Measurements from ENCODE around the gene HSFX4. TPM values are rescaled to one million over a fixed set of nuclear protein-coding genes. Genes with fewer than 3 reads are reported as not detected.

Gene HSFX4
- total and polyA plus RNA-seq, 2 donors (not counting 1 experiment from before 2014, with no cell fraction given), result not detected

DNA sequence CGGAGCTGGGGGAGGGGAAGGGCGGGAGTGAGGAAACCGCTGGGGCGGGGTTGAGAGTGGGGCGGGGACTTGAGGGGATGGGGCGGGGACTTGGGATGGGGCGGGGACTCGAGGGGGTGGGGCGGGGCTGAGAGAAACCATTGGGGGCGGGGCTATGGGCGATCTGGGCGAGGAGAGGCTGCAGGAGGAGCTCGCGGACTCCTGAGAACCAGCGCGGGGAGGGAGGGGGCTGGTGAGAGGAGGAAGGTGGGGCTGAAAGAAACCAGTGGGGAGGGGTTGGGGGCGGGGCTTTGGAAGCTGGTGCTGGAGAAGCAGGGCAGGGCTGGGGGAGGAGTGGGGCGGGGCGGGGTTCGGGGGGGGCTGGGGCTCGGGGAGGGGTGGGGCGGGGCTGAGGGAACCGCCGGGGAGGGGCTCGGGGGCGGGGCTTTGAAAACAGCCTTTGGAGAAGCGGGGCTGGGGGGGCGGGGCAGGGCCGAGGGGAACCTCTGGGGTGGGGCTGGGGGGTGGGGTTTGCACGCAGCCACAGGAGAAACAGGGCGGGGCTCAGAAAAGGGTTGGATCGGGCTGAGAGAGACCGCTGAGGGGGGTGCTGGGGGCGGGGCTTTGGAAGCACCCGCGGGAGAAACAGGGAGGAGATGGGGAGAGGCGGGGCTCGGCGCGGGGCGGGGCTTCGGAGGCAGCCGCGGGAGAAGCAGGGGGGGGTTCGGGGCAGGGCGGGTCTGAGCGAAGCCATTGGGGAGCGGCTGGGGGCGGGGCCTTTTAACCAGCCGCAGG is 9.7 kb downstream of the HSFX4 start:
- Histone ChIP-seq H3K4me1 (ENCODE audit: control insufficient read depth, extremely low read depth, insufficient read depth, low read length) (no peaks in the 10 kb centered on the region), H4K20me1 (ENCODE audit: control insufficient read depth, extremely low read depth, insufficient read depth, low read length) (no peaks in the 10 kb centered on the region), H3K4me3 (replicated peaks in 1 of 4; ENCODE audit: control extremely low read depth in 1 of 4, insufficient read depth in 1 of 4, low read depth in 3 of 4, low read length in 4 of 4) (peak overlapping the region in 1 of 4 experiments; percentile 78), H3K4me2 (ENCODE audit: extremely low read depth, insufficient read depth, low read length) (no peak overlapping the region), H2AFZ (ENCODE audit: low read length) (no peak overlapping the region), H3K9ac (ENCODE audit: insufficient read depth, low read length) (no peak overlapping the region), H3K9me3 (ENCODE audit: control insufficient read depth, insufficient read depth, low read depth, low read length) (no peaks in the 10 kb centered on the region), H3K79me2 (ENCODE audit: control insufficient read depth, insufficient read depth, low read length) (peaks cover 9% of the 10 kb centered on the region), H3K36me3 (ENCODE audit: control insufficient read depth, insufficient read depth, low read length) (no peaks in the 10 kb centered on the region), H3K27ac (ENCODE audit: insufficient read depth, low read length) (peak overlapping the region; percentile 97), H3K27me3 (ENCODE audit: control insufficient read depth, insufficient read depth, low read length) (no peaks in the 10 kb centered on the region)
- TF ChIP-seq, protein P1, sequence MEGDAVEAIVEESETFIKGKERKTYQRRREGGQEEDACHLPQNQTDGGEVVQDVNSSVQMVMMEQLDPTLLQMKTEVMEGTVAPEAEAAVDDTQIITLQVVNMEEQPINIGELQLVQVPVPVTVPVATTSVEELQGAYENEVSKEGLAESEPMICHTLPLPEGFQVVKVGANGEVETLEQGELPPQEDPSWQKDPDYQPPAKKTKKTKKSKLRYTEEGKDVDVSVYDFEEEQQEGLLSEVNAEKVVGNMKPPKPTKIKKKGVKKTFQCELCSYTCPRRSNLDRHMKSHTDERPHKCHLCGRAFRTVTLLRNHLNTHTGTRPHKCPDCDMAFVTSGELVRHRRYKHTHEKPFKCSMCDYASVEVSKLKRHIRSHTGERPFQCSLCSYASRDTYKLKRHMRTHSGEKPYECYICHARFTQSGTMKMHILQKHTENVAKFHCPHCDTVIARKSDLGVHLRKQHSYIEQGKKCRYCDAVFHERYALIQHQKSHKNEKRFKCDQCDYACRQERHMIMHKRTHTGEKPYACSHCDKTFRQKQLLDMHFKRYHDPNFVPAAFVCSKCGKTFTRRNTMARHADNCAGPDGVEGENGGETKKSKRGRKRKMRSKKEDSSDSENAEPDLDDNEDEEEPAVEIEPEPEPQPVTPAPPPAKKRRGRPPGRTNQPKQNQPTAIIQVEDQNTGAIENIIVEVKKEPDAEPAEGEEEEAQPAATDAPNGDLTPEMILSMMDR (conservative IDR thresholded peaks at IDR 0.05 in 1 of 2, IDR thresholded peaks at IDR 0.05 in 1 of 2; ENCODE audit: low read depth in 1 of 2, low read length in 2 of 2), result no peak
- TF ChIP-seq EZH2 (IDR thresholded peaks at IDR 0.05; ENCODE audit: low read length, missing control alignments), result no peak
- DNase-seq (ENCODE audit: low read depth in 2 of 2), result peak; percentile 85 to 94

DNA sequence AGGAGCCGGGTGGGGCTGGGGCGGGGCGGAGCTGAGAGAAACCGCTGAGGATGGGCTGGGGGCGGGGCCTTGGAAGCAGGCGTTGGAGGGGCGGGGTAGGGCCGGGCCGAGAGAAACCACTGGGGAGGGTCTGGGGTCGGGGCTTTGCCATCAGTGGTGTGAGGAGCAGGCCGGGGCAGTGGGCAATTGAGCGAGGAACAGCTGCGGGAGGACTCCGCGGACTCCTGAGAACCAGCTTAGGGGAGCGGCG is 10.2 kb downstream of the HSFX4 start:
- Histone ChIP-seq H3K4me1 (ENCODE audit: control insufficient read depth, extremely low read depth, insufficient read depth, low read length) (no peaks in the 10 kb centered on the region), H3K9me3 (ENCODE audit: control insufficient read depth, insufficient read depth, low read depth, low read length) (no peaks in the 10 kb centered on the region), H3K79me2 (ENCODE audit: control insufficient read depth, insufficient read depth, low read length) (peaks cover 9% of the 10 kb centered on the region), H3K27me3 (ENCODE audit: control insufficient read depth, insufficient read depth, low read length) (no peaks in the 10 kb centered on the region), H3K9ac (ENCODE audit: insufficient read depth, low read length) (peak overlapping the region; percentile 76), H3K36me3 (ENCODE audit: control insufficient read depth, insufficient read depth, low read length) (no peaks in the 10 kb centered on the region), H3K4me2 (ENCODE audit: extremely low read depth, insufficient read depth, low read length) (peak overlapping the region; percentile 68), H3K4me3 (replicated peaks in 1 of 4; ENCODE audit: control extremely low read depth in 1 of 4, insufficient read depth in 1 of 4, low read depth in 3 of 4, low read length in 4 of 4) (peak overlapping the region; percentile 29 to 58 (median 40)), H2AFZ (ENCODE audit: low read length) (no peak overlapping the region), H3K27ac (ENCODE audit: insufficient read depth, low read length) (peak overlapping the region; percentile 89), H4K20me1 (ENCODE audit: control insufficient read depth, extremely low read depth, insufficient read depth, low read length) (no peaks in the 10 kb centered on the region)
- TF ChIP-seq, protein P1 (conservative IDR thresholded peaks at IDR 0.05 in 1 of 2, IDR thresholded peaks at IDR 0.05 in 1 of 2; ENCODE audit: low read depth in 1 of 2, low read length in 2 of 2), result no peak
- DNase-seq (ENCODE audit: low read depth in 2 of 2), result no peak

DNA sequence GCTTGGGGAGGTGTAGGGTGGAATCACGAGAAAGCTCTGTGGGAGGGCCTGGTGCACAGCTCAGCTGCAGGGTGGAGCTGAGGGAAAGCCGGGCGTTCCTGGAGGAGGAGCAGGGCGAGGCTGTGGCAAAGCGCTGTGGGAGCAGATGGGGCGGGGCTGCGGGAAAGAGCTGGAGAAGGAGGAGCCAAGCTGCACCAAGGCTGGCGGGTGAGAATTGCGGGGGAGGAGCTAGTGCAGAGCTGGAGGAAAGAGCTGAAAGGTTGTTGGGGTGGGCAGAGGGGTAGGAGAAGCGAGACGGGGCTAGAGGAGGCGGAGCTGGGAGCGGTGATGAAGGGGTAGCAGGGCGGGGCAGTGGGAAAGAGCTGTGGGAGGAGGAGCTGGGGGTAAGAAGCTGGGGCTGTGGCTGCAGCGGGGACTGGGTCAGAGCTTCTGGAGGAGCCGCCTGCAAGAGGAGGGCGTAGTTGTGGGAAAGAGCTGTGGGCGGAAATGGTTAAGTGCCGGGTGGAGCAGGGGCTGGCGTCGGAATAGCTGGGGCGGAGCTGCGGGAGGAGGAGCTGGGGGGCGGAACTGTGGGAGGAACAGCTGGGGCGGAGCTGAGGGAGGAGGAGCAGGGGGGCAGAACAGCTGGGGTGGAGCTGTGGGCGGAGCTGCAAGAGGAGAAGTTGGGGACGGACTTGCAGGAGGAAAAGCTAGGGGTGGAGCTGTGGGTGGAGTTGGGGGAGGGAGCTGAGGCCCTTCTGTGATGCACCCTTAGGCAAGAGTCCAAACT is 10.7 kb downstream of the HSFX4 start:
- Histone ChIP-seq H4K20me1 (ENCODE audit: control insufficient read depth, extremely low read depth, insufficient read depth, low read length) (no peaks in the 10 kb centered on the region), H3K9me3 (ENCODE audit: control insufficient read depth, insufficient read depth, low read depth, low read length) (no peaks in the 10 kb centered on the region), H2AFZ (ENCODE audit: low read length) (no peak overlapping the region), H3K27me3 (ENCODE audit: control insufficient read depth, insufficient read depth, low read length) (no peaks in the 10 kb centered on the region), H3K36me3 (ENCODE audit: control insufficient read depth, insufficient read depth, low read length) (no peaks in the 10 kb centered on the region), H3K4me2 (ENCODE audit: extremely low read depth, insufficient read depth, low read length) (peak overlapping the region; percentile 78), H3K4me1 (ENCODE audit: control insufficient read depth, extremely low read depth, insufficient read depth, low read length) (no peaks in the 10 kb centered on the region), H3K79me2 (ENCODE audit: control insufficient read depth, insufficient read depth, low read length) (peaks cover 9% of the 10 kb centered on the region), H3K9ac (ENCODE audit: insufficient read depth, low read length) (peak overlapping the region; percentile 76), H3K4me3 (replicated peaks in 1 of 4; ENCODE audit: control extremely low read depth in 1 of 4, insufficient read depth in 1 of 4, low read depth in 3 of 4, low read length in 4 of 4) (peak overlapping the region; percentile 29 to 58 (median 40)), H3K27ac (ENCODE audit: insufficient read depth, low read length) (peak overlapping the region; percentile 89)
- DNase-seq (ENCODE audit: low read depth in 2 of 2), result peak; percentile 98
- no peak for TF ChIP-seq EZH2 (IDR thresholded peaks at IDR 0.05; ENCODE audit: low read length, missing control alignments)
- TF ChIP-seq, protein P1 (conservative IDR thresholded peaks at IDR 0.05 in 1 of 2, IDR thresholded peaks at IDR 0.05 in 1 of 2; ENCODE audit: low read depth in 1 of 2, low read length in 2 of 2), result no peak

All from fibroblast of lung (primary cell).